Muscle layer of duodenum (tissue), 2 donors: ENCODE measurements around the gene EFNA5.

Experiments
- H3K27ac ChIP-seq: one replicate; pipeline ENCODE4 v1.7.0; 2013; ENCODE audit warnings: mild to moderate bottlenecking, low read length
- H3K27me3 ChIP-seq: one replicate; pipeline ENCODE4 v1.7.0; 2013; ENCODE audit warnings: low read depth, mild to moderate bottlenecking, control low read depth, low read length
- H3K36me3 ChIP-seq, 2 donors: one replicate each; pipeline ENCODE4 v1.7.0; 2013; ENCODE audit warnings: low read length in 2 of 2, control low read depth in 1 of 2, mild to moderate bottlenecking in 1 of 2; ENCODE audit not compliant: insufficient read depth in 2 of 2, control insufficient read depth in 1 of 2
- H3K4me1 ChIP-seq, 2 donors: one replicate each; pipeline ENCODE4 v1.7.0; 2013; ENCODE audit warnings: low read length in 2 of 2, mild to moderate bottlenecking in 2 of 2, control low read depth in 1 of 2, moderate library complexity in 1 of 2; ENCODE audit not compliant: insufficient read depth in 2 of 2, control insufficient read depth in 1 of 2
- H3K4me3 ChIP-seq, 2 donors: one replicate each; pipeline ENCODE4 v1.7.0; 2013; ENCODE audit warnings: low read length in 2 of 2, low read depth in 1 of 2, mild to moderate bottlenecking in 1 of 2
- H3K9me3 ChIP-seq, 2 donors: one replicate each; pipeline ENCODE4 v1.7.0; 2013; ENCODE audit warnings: low read length in 2 of 2, control low read depth in 1 of 2, mild to moderate bottlenecking in 1 of 2; ENCODE audit not compliant: control insufficient read depth in 1 of 2
- donor health status: healthy.

Gene EFNA5

DNA sequence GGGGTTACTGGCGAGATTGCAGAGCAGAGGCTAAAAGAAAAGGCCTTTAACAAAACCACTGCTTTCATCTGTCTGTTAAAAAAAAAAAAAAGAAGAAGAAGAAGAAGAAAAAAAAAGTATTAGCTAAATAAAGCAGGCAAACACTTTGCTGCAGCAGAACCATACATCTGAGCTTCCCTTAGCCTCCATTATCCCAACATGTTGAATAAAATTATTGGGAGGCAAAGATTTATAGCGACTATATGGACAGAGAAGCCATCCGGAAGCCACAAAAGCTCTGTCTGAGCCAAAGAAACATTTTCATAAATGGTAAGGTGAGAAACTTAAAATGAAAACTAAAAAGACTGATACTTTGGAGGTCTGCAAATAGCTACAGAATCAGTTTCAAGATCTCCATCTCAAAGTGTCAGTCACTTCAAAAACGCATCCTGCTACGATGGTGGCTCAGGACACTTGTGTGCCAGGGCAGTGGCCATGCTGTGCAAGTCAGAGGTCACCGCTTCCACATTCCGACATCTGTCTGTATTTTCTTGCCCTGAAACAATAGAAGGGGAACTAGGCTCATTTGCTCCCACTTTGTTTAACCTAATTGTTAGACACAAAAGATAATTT, 9.6 kb downstream of the EFNA5 start:
- H3K36me3 ChIP-seq = no peaks in the 10 kb centered on the region

GRCh38 chr5:107658528-107658927, 12.2 kb downstream of the EFNA5 start:
- Histone ChIP-seq H3K9me3 (no peaks in the 10 kb centered on the region), H3K27me3 (no peaks in the 10 kb centered on the region), H3K4me1 (peaks cover 0 to 4% of the 10 kb centered on the region in 2 donors), H3K27ac (no peak overlapping the region), H3K36me3 (no peaks in the 10 kb centered on the region), H3K4me3 (no peak overlapping the region)

More for the DNA sequence above, 9.6 kb downstream of the EFNA5 start:
- Histone ChIP-seq H3K27me3 (no peaks in the 10 kb centered on the region), H3K4me3 (no peak overlapping the region), H3K27ac (no peak overlapping the region), H3K4me1 (no peaks in the 10 kb centered on the region), H3K9me3 (no peaks in the 10 kb centered on the region)

DNA sequence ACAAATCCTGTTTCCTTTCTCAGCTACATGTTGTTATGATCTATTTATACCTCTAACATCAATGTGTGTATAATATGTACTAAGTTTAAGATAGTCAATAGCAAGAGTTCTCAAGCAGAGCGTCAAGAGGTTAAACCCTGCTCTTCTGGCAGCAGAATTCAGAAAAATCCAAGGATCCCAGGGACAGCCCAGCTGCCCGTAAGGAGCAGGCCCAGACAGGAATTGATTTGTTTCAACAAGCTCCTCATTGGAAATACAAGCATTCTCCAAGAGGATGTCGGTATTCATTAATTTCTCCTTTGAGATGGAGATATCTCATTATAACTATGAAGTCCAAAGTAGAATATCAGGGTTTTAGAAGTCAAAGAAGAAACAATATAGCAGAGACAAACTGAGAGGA, 14.9 kb downstream of the EFNA5 start:
- Histone ChIP-seq H3K4me3 (no peak overlapping the region), H3K4me1 (peaks cover 0 to 4% of the 10 kb centered on the region in 2 donors), H3K27ac (no peak overlapping the region), H3K27me3 (no peaks in the 10 kb centered on the region), H3K36me3 (no peaks in the 10 kb centered on the region), H3K9me3 (no peaks in the 10 kb centered on the region)

- Histone ChIP-seq H3K27me3 (no peaks in the 10 kb centered on the region), H3K27ac (no peak overlapping the region), H3K9me3 (no peaks in the 10 kb centered on the region), H3K4me1 (peaks cover 0 to 4% of the 10 kb centered on the region in 2 donors), H3K36me3 (no peaks in the 10 kb centered on the region), H3K4me3 (no peak overlapping the region)
Observed at GRCh38 chr5:107654827-107655226, 15.9 kb downstream of the EFNA5 start.

- Histone ChIP-seq H3K9me3 (no peaks in the 10 kb centered on the region), H3K36me3 (no peaks in the 10 kb centered on the region), H3K27me3 (no peaks in the 10 kb centered on the region), H3K27ac (no peak overlapping the region), H3K4me3 (no peak overlapping the region), H3K4me1 (peaks cover 0 to 4% of the 10 kb centered on the region in 2 donors)
Observed at GRCh38 chr5:107653685-107654084, 17.1 kb downstream of the EFNA5 start.

- H3K27me3 ChIP-seq = no peaks in the 10 kb centered on the region
- H3K4me3 ChIP-seq = no peak overlapping the region
- no peak overlapping the region for H3K27ac ChIP-seq
- no peaks in the 10 kb centered on the region for H3K36me3 ChIP-seq
- no peaks in the 10 kb centered on the region for H3K9me3 ChIP-seq
- H3K4me1 ChIP-seq = peaks cover 0 to 4% of the 10 kb centered on the region in 2 donors
Observed at GRCh38 chr5:107652839-107653607, 17.7 kb downstream of the EFNA5 start.

GRCh38 chr5:107652408-107652807, 18.3 kb downstream of the EFNA5 start:
- no peak overlapping the region for H3K27ac ChIP-seq
- no peak overlapping the region for H3K4me3 ChIP-seq
- H3K9me3 ChIP-seq = no peaks in the 10 kb centered on the region
- H3K4me1 ChIP-seq = peaks cover 0 to 4% of the 10 kb centered on the region in 2 donors
- H3K36me3 ChIP-seq = no peaks in the 10 kb centered on the region
- no peaks in the 10 kb centered on the region for H3K27me3 ChIP-seq

DNA sequence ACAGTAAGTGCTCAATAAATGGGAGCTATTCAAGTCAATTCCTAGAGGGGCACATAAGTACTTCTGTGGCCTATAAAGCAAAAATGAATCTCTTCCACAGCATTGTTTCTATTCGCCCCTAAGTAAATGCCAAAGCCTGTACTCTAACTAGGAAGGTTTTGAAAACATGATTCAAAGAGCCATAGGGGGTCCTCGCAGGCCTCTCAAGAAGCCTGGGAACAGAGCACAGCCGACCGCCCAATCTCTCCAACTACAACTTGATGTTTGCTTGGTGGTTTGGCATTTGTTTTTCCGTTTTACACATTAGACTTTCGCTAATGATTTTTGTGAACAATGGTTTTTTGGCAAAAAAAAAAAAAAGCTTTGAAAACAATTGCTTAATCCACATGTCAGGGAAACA, 19.4 kb downstream of the EFNA5 start:
- Histone ChIP-seq H3K27me3 (no peaks in the 10 kb centered on the region), H3K9me3 (no peaks in the 10 kb centered on the region), H3K4me1 (peaks cover 0 to 4% of the 10 kb centered on the region in 2 donors), H3K27ac (no peak overlapping the region), H3K36me3 (no peaks in the 10 kb centered on the region), H3K4me3 (no peak overlapping the region)

GRCh38 chr5:107646418-107646817, 24.3 kb downstream of the EFNA5 start:
- H3K9me3 ChIP-seq = no peaks in the 10 kb centered on the region
- no peaks in the 10 kb centered on the region for H3K27me3 ChIP-seq
- no peak overlapping the region for H3K4me3 ChIP-seq
- H3K27ac ChIP-seq = no peak overlapping the region
- H3K36me3 ChIP-seq = no peaks in the 10 kb centered on the region
- H3K4me1 ChIP-seq = no peaks in the 10 kb centered on the region

DNA sequence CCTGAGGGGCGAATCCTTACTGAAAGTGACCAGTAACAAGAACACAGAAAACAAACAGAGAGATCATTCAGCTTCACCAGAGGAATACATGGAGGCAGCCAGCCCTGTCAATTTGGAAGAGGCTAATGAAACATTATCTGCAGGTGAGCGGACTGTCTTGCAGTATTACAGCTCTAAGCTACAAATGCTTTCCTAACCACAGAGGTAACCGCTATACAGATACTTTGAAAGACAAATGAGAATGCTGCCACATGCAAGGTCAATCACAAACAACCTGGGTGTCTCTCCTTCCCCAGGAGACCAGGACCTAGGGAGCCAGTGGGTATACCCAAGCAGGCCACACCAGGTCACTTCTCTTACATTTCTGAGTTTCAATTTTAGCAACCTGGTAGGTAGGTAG, 30.2 kb downstream of the EFNA5 start:
- no peaks in the 10 kb centered on the region for H3K36me3 ChIP-seq
- no peaks in the 10 kb centered on the region for H3K9me3 ChIP-seq
- no peak overlapping the region for H3K4me3 ChIP-seq
- H3K27me3 ChIP-seq = no peaks in the 10 kb centered on the region
- no peaks in the 10 kb centered on the region for H3K4me1 ChIP-seq
- H3K27ac ChIP-seq = no peak overlapping the region

DNA sequence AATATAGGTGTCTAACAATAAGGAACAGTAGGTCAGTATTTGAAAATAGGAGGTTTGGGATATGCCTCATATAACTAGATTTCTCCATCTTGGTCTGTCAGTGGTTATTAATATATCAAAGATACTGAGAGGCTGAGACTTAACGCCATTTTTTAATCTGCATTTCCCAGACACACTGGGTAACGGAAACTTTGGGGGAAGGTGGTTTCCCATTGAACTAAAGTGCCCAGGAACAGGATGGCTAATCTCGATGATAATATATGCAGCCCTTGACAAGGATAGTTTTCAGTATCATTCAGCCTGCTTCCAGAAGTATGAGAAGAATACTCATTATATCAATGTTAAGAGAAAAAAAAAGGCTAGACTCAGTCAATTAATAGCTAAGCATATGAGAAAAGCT, 30.7 kb downstream of the EFNA5 start:
- Histone ChIP-seq H3K4me3 (no peak overlapping the region), H3K36me3 (no peaks in the 10 kb centered on the region), H3K4me1 (no peaks in the 10 kb centered on the region), H3K9me3 (no peaks in the 10 kb centered on the region), H3K27me3 (no peaks in the 10 kb centered on the region), H3K27ac (no peak overlapping the region)
